Measurements from ENCODE around the gene ZBTB9.

ZBTB9 gene

GRCh38 chr6:33433001-33433543, 21.3 kb upstream of the ZBTB9 start:
- DNase-seq: no peak

- DNase-seq: no peak
These were observed 20.7 kb upstream of the ZBTB9 start for GRCh38 chr6:33433544-33434191.

- DNase-seq: no peak
These were observed 19.4 kb upstream of the ZBTB9 start for GRCh38 chr6:33434961-33435360.

DNA sequence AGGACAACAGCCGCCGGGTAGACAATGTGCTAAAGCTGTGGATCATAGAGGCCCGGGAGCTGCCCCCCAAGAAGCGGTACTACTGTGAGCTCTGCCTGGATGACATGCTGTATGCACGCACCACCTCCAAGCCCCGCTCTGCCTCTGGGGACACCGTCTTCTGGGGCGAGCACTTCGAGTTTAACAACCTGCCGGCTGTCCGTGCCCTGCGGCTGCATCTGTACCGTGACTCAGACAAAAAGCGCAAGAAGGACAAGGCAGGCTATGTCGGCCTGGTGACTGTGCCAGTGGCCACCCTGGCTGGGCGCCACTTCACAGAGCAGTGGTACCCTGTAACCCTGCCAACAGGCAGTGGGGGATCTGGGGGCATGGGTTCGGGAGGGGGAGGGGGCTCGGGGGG, 16.7 kb upstream of the ZBTB9 start:
- no peak for DNase-seq

GRCh38 chr6:33438978-33439594, 15.3 kb upstream of the ZBTB9 start:
- DNase-seq: no peak

GRCh38 chr6:33439956-33440648, 14.3 kb upstream of the ZBTB9 start:
- DNase-seq: no peak

GRCh38 chr6:33440649-33441309, 13.6 kb upstream of the ZBTB9 start:
- DNase-seq: no peak

DNA sequence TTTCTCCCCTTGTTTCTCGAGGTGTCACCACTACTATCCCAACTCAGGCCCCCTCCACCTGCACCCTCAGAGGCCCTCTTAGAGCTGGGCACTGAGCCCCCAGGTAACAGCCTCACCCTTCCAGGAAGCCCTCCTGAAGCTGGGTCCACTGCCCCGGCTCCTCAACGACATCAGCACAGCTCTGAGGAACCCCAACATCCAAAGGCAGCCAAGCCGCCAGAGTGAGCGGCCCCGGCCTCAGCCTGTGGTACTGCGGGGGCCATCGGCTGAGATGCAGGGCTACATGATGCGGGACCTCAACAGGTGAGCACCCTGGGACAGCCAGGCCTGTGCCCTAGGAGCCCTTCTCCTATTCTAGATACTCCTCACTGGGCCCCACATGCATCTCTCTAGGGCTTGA, 12.9 kb upstream of the ZBTB9 start:
- DNase-seq: no peak

DNA sequence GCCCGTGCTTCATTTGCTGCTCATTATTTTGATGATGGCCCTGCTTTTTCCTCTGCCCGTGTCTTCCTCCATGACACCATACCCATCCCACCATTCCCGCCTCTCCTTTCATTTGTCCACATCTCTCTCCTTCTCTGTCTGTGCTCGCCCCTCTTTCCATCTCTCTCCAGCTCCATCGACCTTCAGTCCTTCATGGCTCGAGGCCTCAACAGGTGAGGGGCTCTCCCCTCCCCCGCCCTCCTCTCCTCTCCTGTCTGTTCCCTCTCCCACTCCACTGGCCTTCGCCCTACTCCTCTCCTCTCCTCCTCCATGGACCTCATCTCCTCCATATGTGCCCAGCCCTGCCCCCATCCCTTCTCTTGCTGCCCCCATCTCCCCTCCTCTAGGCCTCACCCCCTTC, 12.1 kb upstream of the ZBTB9 start:
- DNase-seq: no peak

GRCh38 chr6:33443025-33443424, 11.4 kb upstream of the ZBTB9 start:
- DNase-seq: no peak

- peak; percentile 31 for DNase-seq
These were observed 10.5 kb upstream of the ZBTB9 start for GRCh38 chr6:33443619-33444504.

GRCh38 chr6:33445119-33445603, 9.2 kb upstream of the ZBTB9 start:
- no peak for DNase-seq

DNA sequence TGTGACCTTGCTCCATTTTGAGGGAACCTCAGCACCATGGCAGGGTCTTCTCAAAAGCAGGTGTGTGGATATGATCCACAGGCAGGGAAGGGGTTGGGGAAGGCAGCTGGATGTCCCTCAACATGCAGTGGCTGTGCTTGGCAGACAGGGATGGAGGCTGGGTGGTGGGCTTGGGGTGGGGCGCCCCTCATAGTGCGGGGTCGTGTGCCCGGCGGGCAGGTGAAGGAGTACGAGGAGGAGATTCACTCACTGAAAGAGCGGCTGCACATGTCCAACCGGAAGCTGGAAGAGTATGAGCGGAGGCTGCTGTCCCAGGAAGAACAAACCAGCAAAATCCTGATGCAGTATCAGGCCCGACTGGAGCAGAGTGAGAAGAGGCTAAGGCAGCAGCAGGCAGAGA, 8.0 kb upstream of the ZBTB9 start:
- no peak for DNase-seq

DNA sequence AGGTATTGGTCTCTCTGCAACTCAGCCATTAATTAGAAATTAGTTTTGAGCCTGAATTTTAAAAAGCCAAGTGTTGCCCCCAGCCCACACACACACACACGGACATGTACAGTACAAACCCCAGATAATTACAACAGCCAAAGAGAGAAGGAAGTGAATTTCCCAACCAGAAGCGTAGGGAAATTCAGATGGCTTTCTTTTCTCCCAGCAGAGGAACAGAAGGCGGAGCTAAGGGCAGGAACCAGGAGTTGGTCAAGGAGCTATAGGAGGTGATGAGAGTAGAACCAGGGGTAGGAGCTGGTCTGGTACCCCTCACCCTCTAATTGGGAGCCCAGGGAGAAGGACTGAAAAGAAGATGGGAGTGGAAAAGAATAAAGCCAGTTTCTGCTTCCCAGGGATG, 3.9 kb upstream of the ZBTB9 start:
- no peak for DNase-seq

GRCh38 chr6:33451606-33452005, 2.8 kb upstream of the ZBTB9 start:
- DNase-seq: no peak

GRCh38 chr6:33452496-33452895, 1.9 kb upstream of the ZBTB9 start:
- DNase-seq: no peak

GRCh38 chr6:33453393-33454008, 875 bp upstream of the ZBTB9 start:
- no peak for DNase-seq

DNA sequence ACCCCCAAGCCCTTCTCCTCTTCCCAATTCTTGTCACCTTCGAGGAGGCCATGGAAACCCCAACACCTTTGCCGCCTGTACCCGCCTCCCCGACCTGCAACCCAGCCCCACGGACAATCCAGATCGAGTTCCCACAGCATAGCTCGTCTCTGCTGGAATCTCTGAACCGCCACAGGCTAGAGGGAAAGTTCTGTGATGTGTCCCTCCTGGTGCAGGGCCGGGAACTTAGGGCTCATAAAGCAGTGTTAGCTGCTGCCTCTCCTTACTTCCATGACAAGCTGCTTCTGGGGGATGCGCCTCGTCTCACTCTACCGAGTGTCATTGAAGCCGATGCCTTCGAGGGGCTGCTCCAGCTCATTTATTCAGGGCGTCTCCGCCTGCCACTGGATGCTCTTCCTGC, 675 bp downstream of the ZBTB9 start:
- no peak for DNase-seq

DNA sequence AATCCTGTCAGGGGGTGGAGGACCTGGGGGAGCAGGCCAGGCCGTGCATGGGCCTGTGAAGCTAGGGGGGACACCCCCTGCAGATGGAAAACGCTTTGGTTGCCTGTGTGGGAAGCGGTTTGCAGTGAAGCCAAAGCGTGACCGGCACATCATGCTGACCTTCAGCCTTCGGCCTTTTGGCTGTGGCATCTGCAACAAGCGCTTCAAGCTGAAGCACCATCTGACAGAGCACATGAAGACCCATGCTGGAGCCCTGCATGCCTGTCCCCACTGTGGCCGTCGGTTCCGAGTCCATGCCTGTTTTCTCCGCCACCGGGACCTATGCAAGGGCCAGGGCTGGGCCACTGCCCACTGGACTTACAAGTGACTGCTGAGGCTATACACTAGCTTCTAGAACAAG, 1.8 kb downstream of the ZBTB9 start:
- DNase-seq: no peak

GRCh38 chr6:33458676-33459075, 4.3 kb downstream of the ZBTB9 start:
- no peak for DNase-seq

DNA sequence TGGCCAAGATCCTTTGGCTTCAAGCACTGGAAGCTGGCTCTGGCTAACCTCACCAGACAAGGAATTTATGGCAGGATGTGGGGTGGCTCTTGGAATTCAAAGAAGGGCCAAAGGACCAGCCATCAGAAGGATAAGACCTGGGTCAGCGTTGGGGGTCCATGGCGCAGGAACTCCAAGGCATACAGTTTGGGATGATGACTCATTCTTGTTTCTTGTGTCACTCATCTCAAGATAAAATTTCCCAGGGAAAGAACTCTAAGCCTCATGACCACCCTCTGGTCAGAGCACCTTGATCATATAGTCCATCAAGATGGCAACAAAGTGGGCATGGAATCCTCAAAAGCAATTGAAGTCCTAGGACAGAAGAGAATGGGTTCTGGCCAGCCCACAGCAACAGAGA, 4.8 kb downstream of the ZBTB9 start:
- DNase-seq: no peak

Measured in eye (tissue), 1 donor.